GM19238 (cell line): ENCODE results near the gene SLC38A3.

ENCODE experiments used
- DNase-seq: peaks from one replicate; pipeline ENCODE4 v3.0.0; 2011; ENCODE audit warnings: low spot score; ENCODE audit not compliant: insufficient read length

The SLC38A3 gene

GRCh38 chr3:50168791-50169190 lies 36.3 kb upstream of the SLC38A3 start:
- no peak for DNase-seq

DNA sequence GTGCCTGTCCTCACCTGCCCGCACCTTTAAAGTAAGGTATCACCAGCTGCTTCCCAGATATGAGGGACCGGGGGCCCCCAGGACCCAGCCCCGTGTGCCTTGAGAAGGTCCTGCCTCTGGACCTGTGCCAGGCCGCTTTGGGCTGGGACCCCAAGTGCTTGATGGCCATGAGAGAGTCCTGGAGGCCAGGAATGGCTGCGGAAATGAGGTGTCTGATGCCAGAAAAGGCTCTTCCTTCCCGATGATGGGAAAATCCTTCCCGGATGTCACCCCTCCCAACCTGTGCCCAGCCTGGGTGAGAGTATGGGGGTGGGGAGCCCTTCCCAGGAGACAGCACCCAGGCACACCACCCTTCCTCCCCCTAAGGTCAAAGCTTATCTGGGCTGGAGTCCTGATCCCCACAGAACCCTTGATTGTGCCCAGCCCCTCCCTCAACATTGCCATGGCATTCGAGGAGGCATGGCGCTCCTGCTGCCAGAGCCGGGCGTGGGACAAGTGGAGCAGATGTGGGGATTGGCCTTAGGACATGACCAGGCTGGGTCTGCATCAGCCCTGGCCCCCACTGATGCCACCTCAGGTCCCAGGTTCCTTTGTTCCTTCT lies 35.7 kb upstream of the SLC38A3 start:
- DNase-seq = no peak

GRCh38 chr3:50169858-50170257 lies 35.2 kb upstream of the SLC38A3 start:
- no peak for DNase-seq

- DNase-seq = no peak
These were observed 34.4 kb upstream of the SLC38A3 start for GRCh38 chr3:50170689-50171088.

DNA sequence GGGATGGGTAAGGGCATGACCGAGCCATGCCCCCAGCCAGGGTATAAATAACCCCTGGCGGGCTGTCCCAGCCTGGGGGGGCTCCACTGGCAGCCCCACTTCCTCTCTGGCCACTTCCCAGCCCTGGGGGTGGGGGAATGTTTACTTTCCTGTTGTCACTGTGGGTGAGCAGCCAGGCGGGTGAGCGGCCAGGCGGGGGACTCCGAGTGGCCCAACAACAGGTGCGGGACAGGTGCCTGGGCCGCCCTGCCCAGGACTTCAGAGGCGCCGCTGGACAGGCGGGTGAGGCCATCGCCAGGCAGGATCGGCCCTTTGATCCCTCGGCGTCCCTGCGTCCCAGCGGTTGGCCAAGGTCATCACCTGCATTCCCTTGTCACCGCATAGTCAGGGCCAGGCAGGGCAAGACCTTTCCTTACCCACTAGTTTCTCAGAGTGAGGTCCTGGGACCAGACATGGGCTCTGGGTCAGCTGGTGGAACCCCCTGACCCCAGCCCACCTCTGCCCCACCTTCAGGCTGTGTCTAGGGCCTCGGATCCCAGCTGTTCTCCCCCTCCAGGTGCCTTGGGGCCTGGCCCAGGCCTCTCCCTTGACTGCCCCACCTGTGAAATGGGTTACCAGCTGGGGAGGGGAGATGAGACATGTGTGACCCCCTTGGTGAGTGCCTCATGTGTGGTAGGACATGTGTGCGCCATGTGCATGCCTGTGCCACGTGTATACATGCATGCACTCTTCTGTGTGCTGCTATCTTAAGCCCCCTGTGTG lies 33.4 kb upstream of the SLC38A3 start:
- no peak for DNase-seq

DNA sequence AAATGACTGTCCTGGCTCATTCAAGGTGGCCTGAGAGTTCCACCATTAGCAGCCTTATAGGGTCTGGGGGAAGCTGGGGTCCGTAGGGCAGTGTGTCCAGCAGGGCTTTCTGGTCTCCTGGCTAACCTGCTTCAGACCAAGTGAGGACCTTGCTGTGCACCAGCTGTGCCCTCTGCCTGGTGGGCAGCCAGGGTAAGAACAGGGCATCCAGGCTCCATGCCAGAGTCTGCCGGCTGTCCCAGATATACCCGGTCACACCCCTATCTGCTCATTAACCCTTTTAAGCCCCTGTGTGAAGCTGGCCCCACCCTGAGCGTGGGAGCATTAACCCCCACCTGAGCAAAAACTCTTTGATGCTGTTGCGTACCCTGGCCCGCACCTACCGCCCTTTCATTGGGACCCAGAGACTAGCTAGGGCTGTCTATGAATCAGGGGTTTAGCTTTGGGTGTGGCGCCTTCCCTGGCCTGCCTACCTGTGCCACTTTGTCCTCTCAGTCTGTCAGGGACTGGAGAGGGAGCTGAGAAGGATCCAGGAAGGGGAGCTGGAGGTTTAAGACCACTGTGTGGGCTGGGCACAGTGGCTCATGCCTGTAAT lies 32.3 kb upstream of the SLC38A3 start:
- DNase-seq = no peak

GRCh38 chr3:50173685-50174516 lies 31.2 kb upstream of the SLC38A3 start:
- DNase-seq = no peak

GRCh38 chr3:50174517-50174895 lies 30.6 kb upstream of the SLC38A3 start:
- no peak for DNase-seq

DNA sequence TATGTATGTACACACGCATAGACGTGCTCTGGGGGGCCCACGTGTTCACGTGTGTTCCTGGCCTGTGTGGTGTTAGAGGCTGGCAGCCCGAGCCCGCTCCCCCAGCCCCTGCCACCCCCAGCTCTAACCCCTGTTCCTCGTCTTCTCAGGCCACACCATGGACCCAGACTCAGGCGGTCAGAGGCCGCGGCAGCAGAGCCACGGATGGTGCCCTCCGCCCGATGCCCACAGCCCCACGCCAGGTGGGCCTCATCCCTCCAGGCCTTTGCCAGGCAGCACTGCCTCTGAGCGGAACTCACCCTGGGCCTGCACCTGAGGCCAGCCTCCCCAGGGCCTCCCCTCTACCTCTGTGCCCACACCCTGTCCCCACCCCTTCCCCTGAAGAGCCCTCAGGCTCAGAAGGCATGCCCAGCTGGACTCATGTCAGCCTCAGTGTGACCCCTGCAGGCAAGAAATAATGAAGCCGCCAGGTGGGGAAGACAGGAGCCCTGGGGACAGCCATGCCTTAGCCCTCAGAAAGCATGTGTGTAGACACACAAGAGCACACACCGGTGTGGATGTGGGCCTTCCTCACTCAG lies 30.0 kb upstream of the SLC38A3 start:
- no peak for DNase-seq

DNA sequence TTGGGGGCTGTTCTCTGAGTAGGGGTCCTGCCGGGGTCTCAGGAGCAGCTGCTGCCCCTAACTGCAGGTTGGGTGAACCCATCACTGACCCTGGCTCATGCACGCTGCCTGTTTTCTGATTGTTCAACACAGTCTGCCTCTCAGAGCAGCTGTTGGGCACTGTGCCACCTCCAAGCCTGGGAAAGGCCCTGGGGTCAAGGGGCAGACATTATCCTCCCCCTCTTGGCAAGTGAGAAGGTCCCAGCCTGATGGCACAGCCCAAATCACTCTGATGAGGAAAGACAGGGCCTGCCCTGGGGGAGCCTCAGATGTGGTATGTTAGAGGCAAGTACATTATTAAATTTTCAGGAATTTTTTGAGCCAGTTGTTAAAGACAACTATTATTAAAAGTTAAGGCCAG lies 27.7 kb upstream of the SLC38A3 start:
- DNase-seq = no peak

GRCh38 chr3:50179710-50180109 lies 25.4 kb upstream of the SLC38A3 start:
- DNase-seq = no peak

GRCh38 chr3:50181985-50182384 lies 23.1 kb upstream of the SLC38A3 start:
- no peak for DNase-seq

- DNase-seq = no peak
These were observed 22.5 kb upstream of the SLC38A3 start for GRCh38 chr3:50182533-50183099.

DNA sequence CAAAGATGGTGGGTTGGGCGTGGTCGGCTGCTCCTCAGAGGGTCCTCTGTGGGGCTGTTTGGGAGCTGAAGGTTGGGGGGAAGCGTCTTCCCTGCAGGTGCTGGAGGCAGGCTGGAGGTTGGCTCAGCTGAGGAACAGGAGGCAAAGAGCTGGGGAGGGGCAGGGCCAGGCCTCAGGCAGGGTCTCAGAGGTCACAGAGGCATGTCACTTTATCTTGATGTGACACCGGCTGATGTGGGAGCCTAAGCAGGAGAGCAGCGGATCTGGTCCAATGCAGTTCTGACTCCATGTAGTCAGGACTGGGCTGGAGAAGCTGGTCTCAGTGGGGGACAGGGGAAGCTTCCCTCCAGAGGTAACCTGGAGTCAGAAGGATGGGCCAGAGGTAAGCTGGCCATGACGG lies 21.3 kb upstream of the SLC38A3 start:
- DNase-seq = no peak

DNA sequence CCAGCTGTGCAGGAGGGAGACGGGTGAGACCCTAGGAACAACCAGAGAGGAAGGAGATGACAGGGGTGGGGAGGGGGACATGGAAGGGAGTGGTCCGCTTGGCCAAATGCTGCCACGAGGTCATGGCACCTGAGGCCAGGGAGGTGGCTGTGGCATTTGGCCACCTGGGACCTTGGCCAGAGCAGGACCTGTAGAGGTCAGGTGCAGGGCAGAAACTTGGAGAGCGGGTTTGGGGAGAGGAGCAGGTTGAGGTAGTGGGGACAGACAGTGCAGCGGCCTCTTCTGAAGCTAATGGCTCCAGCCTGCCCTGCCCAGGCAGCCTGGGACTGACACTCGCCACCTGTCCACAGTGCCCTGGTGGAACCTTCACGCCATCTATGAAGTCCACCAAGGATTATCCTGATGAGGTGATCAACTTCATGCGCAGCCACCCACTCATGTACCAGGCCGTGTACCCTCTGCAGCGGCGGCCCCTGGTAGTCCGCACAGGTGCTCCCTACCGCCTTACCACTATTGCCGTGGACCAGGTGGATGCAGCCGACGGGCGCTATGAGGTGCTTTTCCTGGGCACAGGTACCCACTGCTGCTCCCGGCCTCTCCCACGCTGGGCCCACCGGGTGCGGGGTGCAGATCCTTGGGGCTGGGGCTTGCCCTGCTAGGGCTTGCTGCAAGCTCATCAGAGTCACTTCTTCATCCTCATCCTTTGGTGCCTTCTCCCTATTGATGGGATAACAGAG lies 20.7 kb upstream of the SLC38A3 start:
- DNase-seq = no peak

DNA sequence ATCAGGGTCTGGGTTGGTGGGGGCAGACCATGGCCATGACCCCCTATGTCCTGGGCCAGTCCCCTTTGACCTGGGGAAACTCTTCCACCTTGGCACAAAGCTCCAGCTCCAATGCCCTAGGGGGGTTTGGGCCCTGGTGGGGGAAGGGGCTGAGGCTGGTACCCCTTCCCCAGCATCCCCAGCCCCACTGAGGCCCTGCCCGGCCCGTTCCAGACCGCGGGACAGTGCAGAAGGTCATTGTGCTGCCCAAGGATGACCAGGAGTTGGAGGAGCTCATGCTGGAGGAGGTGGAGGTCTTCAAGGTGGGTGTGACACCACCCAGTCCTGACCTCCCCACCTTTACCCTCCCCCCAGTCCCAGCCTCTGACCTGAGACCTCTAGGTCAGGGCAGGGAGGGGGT lies 19.8 kb upstream of the SLC38A3 start:
- DNase-seq = no peak

GRCh38 chr3:50186096-50186495 lies 19.0 kb upstream of the SLC38A3 start:
- no peak for DNase-seq

- DNase-seq = no peak
These were observed 17.3 kb upstream of the SLC38A3 start for GRCh38 chr3:50187750-50188149.

DNA sequence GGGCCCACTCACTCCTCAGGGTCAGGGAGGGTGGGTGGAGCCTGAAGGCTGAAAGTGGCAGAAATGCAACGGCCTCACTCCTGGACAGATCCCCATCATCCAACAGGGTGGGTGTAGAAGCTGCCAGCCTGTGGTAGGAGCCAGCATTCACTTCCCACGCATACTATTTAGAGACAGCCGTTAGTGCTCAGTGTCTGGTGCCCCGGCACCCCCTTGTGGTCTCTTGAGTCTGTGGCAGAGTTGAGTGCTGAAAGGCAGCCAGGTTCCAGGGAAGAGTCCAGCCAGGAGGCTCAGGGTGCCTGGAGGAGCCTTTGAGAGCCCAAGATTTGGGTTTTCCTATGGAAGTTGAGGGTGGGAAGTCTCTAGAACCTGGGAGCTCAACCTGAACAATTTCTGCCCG lies 15.8 kb upstream of the SLC38A3 start:
- DNase-seq = no peak

DNA sequence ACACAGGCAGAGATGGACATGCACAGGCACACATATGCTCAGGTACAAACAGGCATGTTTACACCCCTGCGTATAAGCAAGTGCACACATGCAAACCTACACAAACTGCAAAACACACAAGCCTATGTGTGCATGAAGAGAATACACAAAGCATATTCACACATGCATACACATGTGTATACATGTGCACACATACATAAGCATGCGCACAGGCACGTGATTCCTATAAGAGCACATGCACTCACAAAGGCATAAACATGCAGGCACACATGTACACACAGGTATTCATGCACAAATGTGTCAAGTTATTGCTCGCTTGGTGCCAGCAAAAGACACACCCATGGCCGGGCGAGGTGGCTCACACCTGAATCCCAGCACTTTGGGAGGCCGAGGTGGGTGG lies 15.1 kb upstream of the SLC38A3 start:
- DNase-seq = no peak
